ENCODE results near the gene SMG9.

SMG9 gene

DNA sequence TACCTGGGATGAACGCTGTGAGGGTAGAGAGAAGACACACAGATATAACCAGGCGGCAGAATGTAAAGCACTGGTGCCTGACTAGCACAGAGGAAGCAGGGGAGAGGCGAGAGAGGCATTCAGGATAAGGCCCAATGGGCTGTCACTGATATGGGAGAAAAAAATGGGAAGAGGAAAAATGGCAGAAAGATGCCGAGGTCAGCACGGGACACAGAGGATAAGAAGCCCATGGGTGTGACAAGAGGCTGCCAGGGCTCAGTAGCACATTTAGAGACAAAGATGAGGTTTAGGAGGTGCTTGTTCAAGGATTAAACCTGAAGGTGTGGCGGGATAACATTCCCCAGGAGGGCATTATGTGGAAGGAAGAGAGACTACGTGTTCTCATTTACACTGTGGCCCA, 5.6 kb downstream of the SMG9 start:
- no peak for TF ChIP-seq CTCF (IDR thresholded peaks at IDR 0.05; ENCODE audit: insufficient read depth, low read length, poor library complexity, severe bottlenecking)
- H3K27me3 ChIP-seq (replicated peaks; ENCODE audit: control insufficient read depth, insufficient read depth, low read length), result no peaks in the 10 kb centered on the region
- H3K4me3 ChIP-seq (replicated peaks; ENCODE audit: low read depth, low read length), result no peak overlapping the region
- H3K36me3 ChIP-seq (ENCODE audit: control insufficient read depth, insufficient read depth, low read length), result peaks cover 14% of the 10 kb centered on the region
- DNase-seq (ENCODE audit: extremely low read depth, insufficient read length), result no peak

DNA sequence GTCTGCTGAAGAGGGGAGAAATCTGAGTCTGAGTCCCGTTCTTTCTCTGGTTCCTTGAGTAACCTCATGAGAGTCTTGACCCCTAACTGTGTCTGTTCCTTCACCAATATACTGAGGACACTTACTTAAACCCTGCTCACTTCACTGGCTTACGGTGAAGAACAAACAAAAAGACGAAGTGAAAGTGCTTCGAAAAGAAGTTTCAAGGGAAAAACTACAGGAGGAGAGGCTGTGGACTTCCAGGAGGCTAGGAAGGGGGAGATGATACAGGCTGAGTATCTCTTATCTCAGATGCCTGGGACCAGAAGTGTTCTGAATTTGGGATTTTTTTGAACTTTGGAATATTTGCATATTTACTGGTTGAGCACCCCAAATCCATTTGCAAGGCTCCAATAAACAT, 6.1 kb downstream of the SMG9 start:
- Histone ChIP-seq H3K4me3 (replicated peaks; ENCODE audit: low read depth, low read length) (no peak overlapping the region), H3K36me3 (ENCODE audit: control insufficient read depth, insufficient read depth, low read length) (peaks cover 17% of the 10 kb centered on the region), H3K27me3 (replicated peaks; ENCODE audit: control insufficient read depth, insufficient read depth, low read length) (no peaks in the 10 kb centered on the region)
- DNase-seq (ENCODE audit: extremely low read depth, insufficient read length), result no peak
- TF ChIP-seq CTCF (IDR thresholded peaks at IDR 0.05; ENCODE audit: insufficient read depth, low read length, poor library complexity, severe bottlenecking), result no peak

DNA sequence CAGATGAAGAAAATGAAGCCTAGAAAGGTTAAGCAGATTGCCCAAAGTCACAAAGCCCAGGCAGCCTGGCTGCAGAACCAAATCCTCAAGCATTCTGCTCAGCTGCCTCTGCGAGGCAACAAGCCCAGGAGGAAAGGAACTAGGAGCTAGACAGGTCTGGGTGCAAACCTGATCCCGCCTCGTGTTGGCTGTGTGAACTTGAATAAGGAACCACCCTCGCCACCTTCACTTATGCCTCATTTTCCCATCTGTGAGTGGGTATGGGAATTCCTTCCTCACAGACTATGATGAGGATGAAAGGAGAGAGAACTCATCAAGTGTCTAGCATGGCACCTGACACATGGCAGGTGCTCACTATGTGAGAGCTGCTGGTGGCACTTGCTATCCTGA, 6.6 kb downstream of the SMG9 start:
- no peak for TF ChIP-seq CTCF (IDR thresholded peaks at IDR 0.05; ENCODE audit: insufficient read depth, low read length, poor library complexity, severe bottlenecking)
- Histone ChIP-seq H3K27me3 (replicated peaks; ENCODE audit: control insufficient read depth, insufficient read depth, low read length) (no peaks in the 10 kb centered on the region), H3K36me3 (ENCODE audit: control insufficient read depth, insufficient read depth, low read length) (peaks cover 18% of the 10 kb centered on the region), H3K4me3 (replicated peaks; ENCODE audit: low read depth, low read length) (no peak overlapping the region)
- DNase-seq (ENCODE audit: extremely low read depth, insufficient read length), result no peak

DNA sequence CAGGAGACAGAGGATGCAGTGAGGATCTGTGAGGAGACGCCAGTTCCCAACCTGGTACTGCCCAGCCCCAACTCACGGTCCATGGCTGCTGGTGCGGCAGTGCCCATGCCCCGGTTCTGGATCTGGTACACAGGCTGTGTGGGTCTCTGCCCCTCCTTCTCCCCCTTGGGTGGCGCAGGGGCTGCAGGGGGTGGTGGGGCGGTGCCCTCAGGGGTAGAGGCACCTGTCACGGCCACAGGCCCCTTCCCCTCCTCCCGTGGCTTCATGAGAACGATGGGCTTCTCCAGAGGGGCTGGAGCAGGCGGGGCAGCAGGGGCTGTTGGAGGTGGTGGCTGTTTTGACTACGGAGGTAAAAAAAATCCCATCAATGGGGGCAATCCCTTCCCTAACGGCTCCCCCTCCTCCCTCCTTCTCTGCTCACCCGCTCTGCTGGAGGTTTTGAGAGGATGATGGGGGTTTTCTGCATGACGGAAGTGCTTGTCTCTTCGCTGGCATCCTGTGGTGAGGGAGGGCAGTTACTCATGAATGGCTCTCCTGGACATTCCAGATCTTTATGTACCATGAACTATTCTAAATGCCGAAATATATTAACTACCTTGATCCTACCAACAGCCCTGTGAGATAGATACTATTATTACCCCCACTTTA, 7.1 kb downstream of the SMG9 start:
- no peak for TF ChIP-seq CTCF (IDR thresholded peaks at IDR 0.05; ENCODE audit: insufficient read depth, low read length, poor library complexity, severe bottlenecking)
- peaks cover 19% of the 10 kb centered on the region for H3K36me3 ChIP-seq (ENCODE audit: control insufficient read depth, insufficient read depth, low read length)
- DNase-seq (ENCODE audit: extremely low read depth, insufficient read length), result no peak

DNA sequence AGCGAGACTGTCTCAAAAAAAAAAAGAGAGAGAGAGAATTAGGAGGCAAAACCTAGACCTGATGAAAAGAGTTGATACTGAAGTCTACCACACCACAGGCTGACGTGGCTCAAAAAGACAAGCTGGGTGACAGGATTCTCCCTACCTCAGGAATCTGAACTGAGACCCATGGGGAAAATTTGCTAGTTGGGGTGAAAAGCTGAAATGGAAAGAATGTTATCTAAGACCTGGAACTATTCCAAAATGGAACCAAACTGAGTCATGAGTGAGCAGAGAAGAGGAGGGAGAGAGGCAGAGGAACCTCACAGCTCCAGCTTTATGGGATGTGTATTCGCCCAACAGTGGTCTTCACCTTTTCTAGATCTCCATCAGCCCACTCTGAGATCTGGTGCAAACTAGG, 11.7 kb downstream of the SMG9 start:
- Histone ChIP-seq H3K36me3 (ENCODE audit: control insufficient read depth, insufficient read depth, low read length) (peaks cover 36% of the 10 kb centered on the region), H3K27me3 (replicated peaks; ENCODE audit: control insufficient read depth, insufficient read depth, low read length) (no peaks in the 10 kb centered on the region), H3K4me3 (replicated peaks; ENCODE audit: low read depth, low read length) (no peak overlapping the region)
- no peak for DNase-seq (ENCODE audit: extremely low read depth, insufficient read length)
- TF ChIP-seq CTCF (IDR thresholded peaks at IDR 0.05; ENCODE audit: insufficient read depth, low read length, poor library complexity, severe bottlenecking), result no peak

More for the DNA sequence above, 7.1 kb downstream of the SMG9 start:
- Histone ChIP-seq H3K27me3 (replicated peaks; ENCODE audit: control insufficient read depth, insufficient read depth, low read length) (no peaks in the 10 kb centered on the region), H3K4me3 (replicated peaks; ENCODE audit: low read depth, low read length) (0 out of 2 replicates have a peak overlapping the region, but pooled peaks have one; percentile 4)
